NK-92 (cell line): ENCODE results near the gene SLIT3.

Experiments
- DNase-seq: peaks from one replicate; lab custom pipeline; 2025; ENCODE audit not compliant: unreplicated experiment; lab: John Stamatoyannopoulos, UW

The SLIT3 gene

GRCh38 chr5:168941901-168942300, 359.0 kb downstream of the SLIT3 start:
- DNase-seq, result no peak

DNA sequence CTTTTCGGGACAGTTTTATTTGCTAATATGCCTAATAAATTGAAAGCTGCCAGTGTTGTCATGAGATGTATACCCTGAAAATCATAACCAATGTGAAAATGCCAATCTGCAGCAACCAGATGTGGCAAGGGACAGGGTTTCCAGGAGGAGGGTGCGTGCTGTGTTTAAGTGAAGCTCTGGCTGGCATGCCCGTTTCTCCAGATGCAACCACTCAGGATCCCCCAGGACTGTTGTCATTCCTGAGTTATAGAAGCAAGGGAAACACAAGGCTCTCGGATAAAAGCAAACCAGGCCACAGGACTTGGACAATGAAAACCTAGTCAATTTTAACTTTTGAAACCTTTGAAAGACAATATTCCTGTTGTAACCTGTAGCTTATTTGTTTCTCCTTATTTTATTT, 360.2 kb downstream of the SLIT3 start:
- DNase-seq, result no peak

GRCh38 chr5:168939887-168940544, 360.9 kb downstream of the SLIT3 start:
- no peak for DNase-seq

GRCh38 chr5:168939156-168939800, 361.7 kb downstream of the SLIT3 start:
- no peak for DNase-seq

- DNase-seq, result no peak
These were observed 364.4 kb downstream of the SLIT3 start for GRCh38 chr5:168936511-168936910.

GRCh38 chr5:168935183-168935582, 365.8 kb downstream of the SLIT3 start:
- no peak for DNase-seq

- no peak for DNase-seq
These were observed 366.8 kb downstream of the SLIT3 start for GRCh38 chr5:168934169-168934568.

DNA sequence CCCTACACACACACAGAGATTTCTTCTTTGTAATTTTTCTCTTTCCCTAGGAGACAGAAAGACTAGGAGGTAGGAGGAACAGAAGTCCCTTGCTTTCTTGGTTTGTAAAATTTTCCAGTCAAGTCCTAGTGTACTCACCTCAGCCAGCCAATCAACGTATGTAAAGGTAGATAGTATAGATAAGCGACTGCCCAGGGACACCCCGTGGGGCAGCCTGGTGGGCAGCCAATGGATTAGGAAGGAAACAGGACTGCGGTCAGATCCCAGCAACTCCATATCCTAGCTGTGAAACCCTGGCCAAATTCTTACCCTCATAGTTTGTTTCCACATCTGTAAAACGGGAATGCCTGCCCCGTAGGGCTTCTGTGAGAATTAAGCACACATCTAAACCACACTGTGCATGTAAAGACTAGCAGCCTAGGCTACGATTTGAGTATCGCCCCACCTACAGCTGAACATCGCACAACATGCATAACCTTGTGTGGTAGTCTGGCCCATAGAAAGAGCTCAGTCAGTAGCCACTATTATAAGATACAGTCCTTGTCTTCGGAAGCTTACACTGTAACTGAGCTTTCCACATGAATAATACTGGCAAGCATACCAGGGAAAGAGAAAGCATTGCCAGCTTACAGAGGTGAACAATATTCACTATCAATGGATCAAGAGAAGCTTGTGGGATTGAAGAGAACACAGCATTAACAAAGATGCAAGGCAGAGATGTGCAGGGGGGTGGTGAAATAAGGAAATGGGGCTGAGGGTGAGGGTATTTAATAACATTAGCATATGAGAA, 368.3 kb downstream of the SLIT3 start:
- DNase-seq, result no peak

DNA sequence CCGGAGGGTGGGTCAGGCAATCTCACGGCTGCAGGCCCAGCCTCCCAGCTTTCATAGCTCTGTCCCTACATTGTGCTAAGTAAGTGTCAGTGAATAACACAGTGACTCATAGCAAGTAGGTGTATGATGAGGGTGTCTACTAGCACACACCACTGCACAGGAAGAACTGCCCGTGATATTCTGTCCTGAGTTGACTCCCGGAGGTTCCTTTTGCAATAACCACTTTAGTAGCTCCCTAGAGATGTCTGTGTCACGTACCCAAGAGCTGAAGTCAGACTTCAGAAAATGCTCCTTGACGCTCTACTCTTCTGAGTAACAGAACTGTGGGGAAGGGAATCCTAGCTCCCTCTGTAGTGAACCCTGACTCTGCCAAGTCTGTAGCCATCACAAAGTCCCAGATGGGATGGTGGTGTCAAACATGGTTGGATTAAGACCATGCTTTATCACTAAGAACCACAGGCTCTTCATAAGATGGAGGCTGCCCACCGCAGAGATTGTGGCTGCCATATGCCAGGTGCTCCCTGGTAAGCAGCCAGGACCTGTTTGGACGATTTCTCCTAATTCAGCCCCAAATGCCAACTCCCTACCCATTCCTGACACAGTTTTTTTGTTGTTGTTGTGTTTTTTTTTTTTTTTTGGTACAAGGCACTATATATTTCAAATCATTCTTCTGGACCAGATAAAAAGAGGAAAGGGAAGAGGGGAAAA, 369.1 kb downstream of the SLIT3 start:
- no peak for DNase-seq

GRCh38 chr5:168929656-168930055, 371.3 kb downstream of the SLIT3 start:
- no peak for DNase-seq

GRCh38 chr5:168925160-168925559, 375.8 kb downstream of the SLIT3 start:
- no peak for DNase-seq

DNA sequence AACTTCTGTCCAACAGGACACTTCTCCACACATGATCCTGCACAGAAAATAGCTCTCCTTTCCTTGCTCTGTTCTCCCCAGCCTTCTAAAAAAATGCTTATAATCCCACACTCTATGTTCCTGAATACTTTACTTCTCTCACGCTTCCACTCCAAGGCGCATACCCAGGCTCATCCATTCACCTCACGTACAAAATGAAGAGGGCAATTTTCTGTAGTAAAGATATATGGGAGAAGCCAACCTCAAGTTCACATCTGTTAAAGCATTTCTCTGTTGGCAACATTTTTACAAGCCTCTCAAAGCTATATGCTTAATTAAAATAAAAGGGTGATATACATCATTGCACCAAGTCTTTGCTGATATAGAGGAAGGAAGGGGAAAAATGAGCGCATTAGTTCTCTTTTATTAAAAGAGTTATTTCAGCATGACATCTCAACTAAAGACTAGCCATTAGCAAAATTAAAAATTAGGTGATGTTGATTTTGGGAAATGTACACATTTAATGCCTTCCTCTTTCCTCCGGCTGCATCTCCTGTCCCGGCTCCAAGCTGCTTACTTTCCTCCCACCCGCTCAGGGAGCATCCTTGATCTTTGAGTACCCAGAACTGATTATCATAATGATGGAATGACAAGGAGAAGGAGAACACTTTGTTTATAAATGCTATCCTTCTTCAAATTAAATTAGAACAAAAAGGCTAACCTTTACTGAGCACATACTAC, 379.6 kb downstream of the SLIT3 start:
- DNase-seq, result no peak

- no peak for DNase-seq
These were observed 380.7 kb downstream of the SLIT3 start for GRCh38 chr5:168920019-168920810.

DNA sequence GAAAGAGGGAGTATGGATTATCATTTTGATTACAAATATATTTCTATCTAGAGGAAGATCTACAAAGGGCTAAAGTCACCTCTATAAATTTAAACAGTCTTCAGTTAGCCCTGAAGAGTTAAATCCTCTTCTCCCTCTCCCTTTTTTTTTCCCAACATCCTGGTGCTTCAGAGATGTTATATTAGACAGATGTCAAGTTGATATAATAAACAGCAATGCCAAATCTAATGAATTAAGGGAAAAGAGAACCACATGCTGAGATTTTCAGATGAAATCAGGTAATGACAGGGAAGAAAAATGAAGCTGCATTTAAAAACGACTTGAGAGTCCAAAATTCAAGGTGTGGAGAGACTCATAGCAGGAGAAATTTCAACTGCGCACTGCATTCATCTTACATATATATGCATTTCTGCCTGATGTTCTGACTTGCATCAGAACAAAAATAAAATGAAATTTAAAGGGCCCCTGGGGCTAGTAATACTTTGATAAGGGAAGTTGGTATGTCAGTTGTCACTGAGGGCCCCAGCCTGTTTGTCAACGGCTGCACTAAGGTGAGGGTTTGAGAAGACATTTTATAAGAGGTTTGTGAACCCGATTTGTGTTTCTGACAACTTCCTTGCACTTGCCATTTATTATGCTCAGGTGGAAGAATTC, 382.9 kb downstream of the SLIT3 start:
- DNase-seq, result no peak

GRCh38 chr5:168916852-168917251, 384.1 kb downstream of the SLIT3 start:
- DNase-seq, result no peak

DNA sequence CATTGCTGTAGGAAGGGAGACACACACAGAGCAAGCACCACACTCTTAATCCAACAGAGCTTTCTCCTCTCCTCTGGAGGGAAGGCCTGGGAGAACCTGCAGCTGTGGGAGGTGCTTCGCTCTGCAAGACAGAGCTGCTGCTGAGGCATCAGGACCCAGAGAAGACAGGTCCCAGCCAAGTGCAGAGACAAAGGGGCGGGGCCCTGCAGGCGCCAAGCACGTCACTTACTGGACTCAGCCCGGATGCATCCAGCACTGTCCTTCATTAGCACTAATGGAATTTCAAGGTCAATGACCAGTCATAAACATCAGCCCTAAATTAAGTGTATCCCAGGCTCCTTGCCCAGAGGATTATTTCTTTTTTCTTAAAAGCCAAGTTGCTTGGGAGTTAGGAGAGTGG, 384.7 kb downstream of the SLIT3 start:
- no peak for DNase-seq

DNA sequence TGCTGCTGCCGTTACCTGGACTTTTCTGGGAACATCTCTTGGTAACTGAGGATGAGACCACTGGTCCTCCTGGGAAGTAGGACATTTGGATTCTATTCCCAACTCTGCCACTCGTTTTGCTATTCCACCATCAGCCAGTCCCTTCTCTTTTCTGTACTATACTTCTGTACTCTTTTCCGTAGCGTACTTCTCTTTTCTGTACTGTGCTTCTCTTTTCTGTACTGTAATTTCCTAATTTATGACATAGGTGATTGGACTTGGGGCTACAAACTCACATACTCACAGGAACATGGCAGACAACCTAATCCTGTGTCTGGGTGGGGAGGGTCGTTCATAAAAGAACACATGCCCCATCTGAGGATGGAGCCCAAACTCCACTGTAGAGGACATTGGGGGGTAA, 386.4 kb downstream of the SLIT3 start:
- DNase-seq, result no peak

DNA sequence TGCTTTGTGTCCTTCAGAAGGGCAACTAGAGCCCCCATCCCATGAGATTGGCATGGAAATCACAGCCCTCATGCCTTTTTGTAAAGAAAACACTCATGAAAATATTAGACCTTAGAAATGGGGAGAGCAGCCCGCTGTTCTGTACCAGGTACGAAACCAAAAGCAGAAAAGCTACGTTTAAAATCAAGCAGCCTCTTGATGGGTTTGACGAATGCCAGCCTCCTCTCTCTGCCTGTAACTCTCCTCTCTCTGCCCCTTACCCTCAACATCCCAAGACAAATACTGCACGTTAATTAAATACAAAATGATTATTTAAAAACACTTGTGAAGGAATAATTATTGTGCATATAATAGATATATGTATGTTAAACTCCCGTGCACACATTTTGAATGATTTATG, 390.1 kb downstream of the SLIT3 start:
- no peak for DNase-seq

DNA sequence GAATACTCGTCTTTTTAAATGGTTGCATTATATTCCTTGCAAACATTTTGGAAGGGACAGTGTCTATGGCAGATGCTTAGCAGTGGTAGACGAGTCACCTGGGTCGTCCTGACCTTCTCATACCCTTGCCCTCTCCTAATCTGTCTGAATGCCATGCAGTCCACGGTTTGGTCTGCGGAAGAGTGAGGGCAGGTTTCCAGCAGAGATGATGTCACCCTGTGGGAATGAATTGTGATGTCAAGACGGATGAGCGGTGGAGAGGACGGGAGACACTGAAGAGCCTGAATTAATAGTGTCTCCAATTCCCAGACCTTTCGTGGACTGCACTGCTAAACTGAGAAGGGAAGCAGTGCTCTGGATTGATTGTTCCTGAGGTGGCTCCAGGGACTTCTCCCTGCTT, 392.7 kb downstream of the SLIT3 start:
- DNase-seq, result no peak

DNA sequence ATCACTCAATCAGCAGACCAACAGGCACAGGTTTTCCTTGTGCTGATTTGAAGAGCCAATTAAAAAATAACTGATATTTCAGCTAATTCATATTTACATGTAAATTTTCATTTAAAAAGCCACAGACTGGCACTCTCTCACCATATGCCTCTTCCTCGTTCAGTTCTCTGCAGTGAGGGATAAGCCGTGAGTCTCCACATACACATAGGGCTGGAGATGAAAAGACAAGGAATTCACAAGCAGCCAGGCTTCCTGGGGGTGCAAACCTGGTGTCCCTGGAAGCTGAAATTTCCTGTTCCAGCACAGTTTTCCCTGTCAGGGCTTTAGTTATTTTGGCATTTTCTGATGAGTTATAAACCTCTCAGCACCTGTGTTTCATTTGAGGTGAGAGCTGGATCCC, 397.9 kb downstream of the SLIT3 start:
- DNase-seq, result no peak
